GM12875 (cell line): ENCODE data around the gene TET2.

Experiments
- H3K4me3 ChIP-seq: one replicate; pipeline ENCODE4 v1.5.1; 2011; ENCODE audit warnings: low read depth, low read length, control low read depth
- TF ChIP-seq, protein P1 (sequence below): IDR thresholded peaks from 2 replicates; pipeline ENCODE4 v1.5.1; 2011; ENCODE audit warnings: low read depth, mild to moderate bottlenecking, control low read depth, inconsistent platforms, low read length, moderate library complexity, borderline replicate concordance; ENCODE audit not compliant: insufficient read depth

Gene TET2

DNA sequence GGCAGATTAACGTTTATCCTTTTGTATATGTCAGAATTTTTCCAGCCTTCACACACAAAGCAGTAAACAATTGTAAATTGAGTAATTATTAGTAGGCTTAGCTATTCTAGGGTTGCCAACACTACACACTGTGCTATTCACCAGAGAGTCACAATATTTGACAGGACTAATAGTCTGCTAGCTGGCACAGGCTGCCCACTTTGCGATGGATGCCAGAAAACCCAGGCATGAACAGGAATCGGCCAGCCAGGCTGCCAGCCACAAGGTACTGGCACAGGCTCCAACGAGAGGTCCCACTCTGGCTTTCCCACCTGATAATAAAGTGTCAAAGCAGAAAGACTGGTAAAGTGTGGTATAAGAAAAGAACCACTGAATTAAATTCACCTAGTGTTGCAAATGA is 94.8 kb downstream of the TET2 start:
- TF ChIP-seq, protein P1, sequence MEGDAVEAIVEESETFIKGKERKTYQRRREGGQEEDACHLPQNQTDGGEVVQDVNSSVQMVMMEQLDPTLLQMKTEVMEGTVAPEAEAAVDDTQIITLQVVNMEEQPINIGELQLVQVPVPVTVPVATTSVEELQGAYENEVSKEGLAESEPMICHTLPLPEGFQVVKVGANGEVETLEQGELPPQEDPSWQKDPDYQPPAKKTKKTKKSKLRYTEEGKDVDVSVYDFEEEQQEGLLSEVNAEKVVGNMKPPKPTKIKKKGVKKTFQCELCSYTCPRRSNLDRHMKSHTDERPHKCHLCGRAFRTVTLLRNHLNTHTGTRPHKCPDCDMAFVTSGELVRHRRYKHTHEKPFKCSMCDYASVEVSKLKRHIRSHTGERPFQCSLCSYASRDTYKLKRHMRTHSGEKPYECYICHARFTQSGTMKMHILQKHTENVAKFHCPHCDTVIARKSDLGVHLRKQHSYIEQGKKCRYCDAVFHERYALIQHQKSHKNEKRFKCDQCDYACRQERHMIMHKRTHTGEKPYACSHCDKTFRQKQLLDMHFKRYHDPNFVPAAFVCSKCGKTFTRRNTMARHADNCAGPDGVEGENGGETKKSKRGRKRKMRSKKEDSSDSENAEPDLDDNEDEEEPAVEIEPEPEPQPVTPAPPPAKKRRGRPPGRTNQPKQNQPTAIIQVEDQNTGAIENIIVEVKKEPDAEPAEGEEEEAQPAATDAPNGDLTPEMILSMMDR = no peak
- no peak overlapping the region for H3K4me3 ChIP-seq

DNA sequence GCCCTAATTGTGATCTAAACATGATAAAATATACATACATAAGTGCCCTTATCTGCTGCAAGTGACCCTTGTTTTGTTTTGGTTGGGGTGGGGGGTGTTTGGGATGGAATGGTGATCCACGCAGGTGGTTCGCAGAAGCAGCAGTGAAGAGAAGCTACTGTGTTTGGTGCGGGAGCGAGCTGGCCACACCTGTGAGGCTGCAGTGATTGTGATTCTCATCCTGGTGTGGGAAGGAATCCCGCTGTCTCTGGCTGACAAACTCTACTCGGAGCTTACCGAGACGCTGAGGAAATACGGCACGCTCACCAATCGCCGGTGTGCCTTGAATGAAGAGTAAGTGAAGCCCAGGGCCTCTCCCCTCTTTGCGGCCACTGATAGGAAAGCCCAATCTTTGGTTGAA is 96.8 kb downstream of the TET2 start:
- TF ChIP-seq, protein P1 = no peak

DNA sequence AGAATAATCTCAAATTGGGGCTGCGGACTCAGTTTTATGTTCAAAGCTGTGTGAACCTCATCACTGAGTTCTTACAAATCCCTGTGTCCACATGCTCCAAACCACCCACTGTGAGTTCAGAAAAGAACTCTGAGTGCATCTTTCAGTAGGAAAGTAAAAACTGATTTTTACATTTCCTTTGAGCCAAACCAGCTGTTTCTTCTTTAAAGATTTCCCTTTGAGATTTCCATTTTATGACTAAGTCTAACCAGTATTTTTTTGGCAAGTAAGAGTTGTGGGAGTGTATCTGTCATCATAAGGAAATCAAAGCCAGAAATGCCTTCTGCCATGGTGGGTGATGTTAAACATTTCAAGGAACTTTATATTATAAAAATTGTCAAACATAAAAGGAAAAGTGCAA is 100.0 kb downstream of the TET2 start:
- H3K4me3 ChIP-seq = no peak overlapping the region
- TF ChIP-seq, protein P1 = no peak

More for the DNA sequence above, 96.8 kb downstream of the TET2 start:
- H3K4me3 ChIP-seq = no peak overlapping the region

DNA sequence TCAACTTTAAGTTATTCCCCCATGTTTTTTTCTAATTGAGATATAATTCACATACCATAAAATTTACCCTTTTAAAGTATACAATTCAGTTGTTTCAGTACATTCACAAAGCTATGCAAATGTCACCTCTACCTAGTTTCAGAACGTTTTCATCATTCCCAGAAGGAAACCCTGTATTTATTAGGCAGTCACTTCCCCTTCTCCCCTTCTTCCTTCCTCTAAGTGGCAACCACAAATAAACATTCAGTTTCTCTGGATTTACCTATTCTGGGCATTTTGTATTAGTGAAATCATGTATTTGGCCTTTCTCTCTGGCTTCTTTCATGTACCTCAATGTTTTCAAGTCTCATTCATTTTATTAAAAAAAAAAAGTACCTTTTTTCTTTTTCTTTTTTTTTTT is 101.9 kb downstream of the TET2 start:
- TF ChIP-seq, protein P1 = no peak
- H3K4me3 ChIP-seq = no peak overlapping the region

DNA sequence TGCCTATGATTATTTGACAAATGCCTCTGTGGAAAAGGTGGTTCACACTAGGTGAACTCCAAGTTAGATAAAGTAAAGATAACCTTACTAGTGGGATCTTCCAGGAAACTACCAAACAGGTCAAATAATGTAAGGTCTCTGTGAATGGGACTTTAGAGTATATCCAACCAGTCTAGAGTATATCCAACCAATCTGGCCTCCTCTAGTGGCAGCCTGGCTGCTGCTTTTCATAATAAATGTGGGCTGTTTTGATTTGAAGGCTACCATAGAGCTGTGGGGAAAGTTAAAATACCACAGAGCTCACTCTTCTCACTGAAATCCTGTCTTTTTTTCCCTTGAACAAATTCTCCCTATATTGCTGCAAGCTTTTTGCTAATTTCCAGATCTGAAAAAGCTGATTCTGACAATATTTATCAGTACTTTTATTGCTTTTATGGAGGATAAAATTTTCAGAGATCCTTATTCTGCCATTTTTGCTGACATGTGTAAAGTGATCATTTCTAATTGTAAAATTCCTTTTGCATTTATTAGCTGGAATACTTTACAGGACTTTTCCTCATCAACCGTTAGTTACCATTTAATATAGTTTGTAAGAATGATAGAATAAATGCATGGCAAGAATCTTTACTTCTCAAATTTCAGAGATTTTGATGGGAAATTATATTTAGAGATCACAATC is 111.3 kb downstream of the TET2 start:
- TF ChIP-seq, protein P1 = 0 out of 2 replicates have a peak, but pooled peaks have one; percentile 5
- no peak overlapping the region for H3K4me3 ChIP-seq

DNA sequence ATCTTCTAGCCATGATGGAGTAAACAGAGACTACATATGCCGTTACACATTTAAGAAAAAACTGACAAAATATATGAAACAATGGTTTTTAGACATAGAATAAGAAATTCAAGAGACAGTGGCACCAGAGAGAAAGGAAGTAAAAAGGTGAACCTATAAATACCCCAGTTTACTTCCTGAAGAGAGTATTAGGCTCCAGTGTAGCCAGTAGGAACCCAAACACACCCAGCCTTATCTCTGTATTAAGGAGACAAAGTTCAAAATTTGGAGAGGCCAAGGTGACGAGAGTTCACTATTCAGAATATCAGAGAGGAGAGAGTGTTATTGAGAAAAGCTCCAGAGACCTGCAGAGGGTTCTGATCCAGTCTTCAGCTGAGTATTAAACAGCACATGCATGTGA is 119.0 kb downstream of the TET2 start:
- no peak overlapping the region for H3K4me3 ChIP-seq
- TF ChIP-seq, protein P1 = no peak

DNA sequence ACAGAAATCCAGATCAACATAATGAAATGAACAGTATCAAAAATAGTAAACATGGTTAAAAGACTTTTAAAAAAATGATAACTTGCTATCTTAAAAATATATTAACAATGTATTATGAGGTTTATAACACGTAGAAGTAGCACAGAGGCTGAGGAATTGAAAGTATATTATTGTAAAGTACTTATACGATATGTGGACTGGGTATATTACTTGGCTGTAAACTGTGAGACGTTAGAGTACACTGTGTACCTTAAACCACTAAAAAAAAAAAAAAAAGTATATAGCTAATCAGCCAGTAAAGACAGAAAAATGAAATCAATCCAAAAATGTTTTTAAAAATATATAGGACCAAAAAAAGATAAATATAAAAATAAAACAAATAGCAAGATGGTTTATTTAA is 120.6 kb downstream of the TET2 start:
- H3K4me3 ChIP-seq = no peak overlapping the region
- TF ChIP-seq, protein P1 = no peak
